GM12801 (cell line): ENCODE measurements around the gene BRAT1.

Experiments used
- CTCF ChIP-seq: IDR thresholded peaks from one replicate; pipeline ENCODE4 v1.5.1; 2011; ENCODE audit warnings: control low read depth; ENCODE audit not compliant: insufficient read length; ENCODE audit errors: extremely low read depth

The BRAT1 gene

GRCh38 chr7:2598154-2598823, 43.0 kb upstream of the BRAT1 start:
- no peak for TF ChIP-seq CTCF

- no peak for TF ChIP-seq CTCF
Observed at GRCh38 chr7:2597273-2597640, 41.9 kb upstream of the BRAT1 start.

- no peak for TF ChIP-seq CTCF
Observed at GRCh38 chr7:2596464-2597272, 41.3 kb upstream of the BRAT1 start.

GRCh38 chr7:2595258-2595860, 40.0 kb upstream of the BRAT1 start:
- no peak for TF ChIP-seq CTCF

- no peak for TF ChIP-seq CTCF
Observed at GRCh38 chr7:2594599-2594998, 39.3 kb upstream of the BRAT1 start.

GRCh38 chr7:2593036-2593727, 37.9 kb upstream of the BRAT1 start:
- TF ChIP-seq CTCF, result no peak

GRCh38 chr7:2592375-2592865, 37.1 kb upstream of the BRAT1 start:
- no peak for TF ChIP-seq CTCF
